H9 (cell line): ENCODE measurements around the gene INTS15. TPM values are rescaled to one million over a fixed set of nuclear protein-coding genes. Genes with fewer than 3 reads are reported as not detected.

Source experiments
- DNase-seq: peaks from one replicate; pipeline ENCODE4 v3.0.0-alpha.2; 2017
- H2AFZ ChIP-seq: one replicate; pipeline ENCODE4 v1.6.1; 2013; ENCODE audit warnings: mild to moderate bottlenecking, low read length, control low read depth, moderate library complexity
- H2AK5ac ChIP-seq: 2 replicates; pipeline ENCODE4 v1.6.1; 2013; ENCODE audit warnings: low read length, control low read depth, mixed read lengths; ENCODE audit not compliant: insufficient read length
- H2BK120ac ChIP-seq: one replicate; pipeline ENCODE4 v1.6.1; 2013; ENCODE audit warnings: low read depth, mild to moderate bottlenecking, low read length, control low read depth, inconsistent platforms; ENCODE audit not compliant: poor library complexity, severe bottlenecking
- H2BK12ac ChIP-seq: 2 replicates; pipeline ENCODE4 v1.6.1; 2013; ENCODE audit warnings: low read length, control low read depth, mixed read lengths, low read depth; ENCODE audit not compliant: insufficient read length
- H2BK15ac ChIP-seq: 2 replicates; pipeline ENCODE4 v1.6.1; 2013; ENCODE audit warnings: low read depth, low read length, control low read depth
- H2BK20ac ChIP-seq: one replicate; pipeline ENCODE4 v1.6.1; 2013; ENCODE audit warnings: low read depth, mild to moderate bottlenecking, low read length, control low read depth, inconsistent platforms; ENCODE audit not compliant: poor library complexity, severe bottlenecking
- H2BK5ac ChIP-seq: 2 replicates; pipeline ENCODE4 v1.6.1; 2013; ENCODE audit warnings: low read length, control low read depth, mixed read lengths; ENCODE audit not compliant: insufficient read length
- H3K14ac ChIP-seq: 2 replicates; pipeline ENCODE4 v1.6.1; 2013; ENCODE audit warnings: low read length, control low read depth; ENCODE audit not compliant: insufficient read depth
- H3K18ac ChIP-seq: 2 replicates; pipeline ENCODE4 v1.6.1; 2013; ENCODE audit warnings: low read depth, mild to moderate bottlenecking, mixed read lengths, low read length, control low read depth; ENCODE audit not compliant: insufficient read length
- H3K23ac ChIP-seq: 2 replicates; pipeline ENCODE4 v1.6.1; 2013; ENCODE audit warnings: low read length, control low read depth, mixed read lengths, low read depth; ENCODE audit not compliant: insufficient read length
- H3K23me2 ChIP-seq: 2 replicates; pipeline ENCODE4 v1.6.1; 2013; ENCODE audit warnings: low read depth, mild to moderate bottlenecking, mixed read lengths, low read length, control low read depth; ENCODE audit not compliant: insufficient read length, poor library complexity, severe bottlenecking
- H3K27ac ChIP-seq: 2 replicates; pipeline ENCODE4 v1.5.1; 2013; ENCODE audit warnings: low read length, control low read depth, mixed read lengths, low read depth; ENCODE audit not compliant: insufficient read length
- H3K27me3 ChIP-seq: 2 replicates; pipeline ENCODE4 v1.6.1; 2013; ENCODE audit warnings: low read length, control low read depth, inconsistent platforms; ENCODE audit not compliant: insufficient read depth
- H3K4ac ChIP-seq: 2 replicates; pipeline ENCODE4 v1.6.1; 2013; ENCODE audit warnings: low read depth, mild to moderate bottlenecking, control low read depth, inconsistent platforms, low read length, moderate library complexity
- H3K4me1 ChIP-seq: 2 replicates; pipeline ENCODE4 v1.6.1; 2013; ENCODE audit warnings: low read length, control low read depth, inconsistent platforms; ENCODE audit not compliant: insufficient read depth
- H3K4me2 ChIP-seq: 2 replicates; pipeline ENCODE4 v1.6.1; 2013; ENCODE audit warnings: low read length, control low read depth, mixed read lengths; ENCODE audit not compliant: insufficient read length, insufficient read depth
- H3K56ac ChIP-seq: 2 replicates; pipeline ENCODE4 v1.6.1; 2013; ENCODE audit warnings: low read depth, mild to moderate bottlenecking, mixed read lengths, low read length, control low read depth; ENCODE audit not compliant: insufficient read length
- H3K79me1 ChIP-seq: 2 replicates; pipeline ENCODE4 v1.6.1; 2013; ENCODE audit warnings: low read depth, mild to moderate bottlenecking, moderate library complexity, low read length, control low read depth, inconsistent platforms; ENCODE audit not compliant: insufficient read depth, poor library complexity, severe bottlenecking
- H3K79me2 ChIP-seq: 2 replicates; pipeline ENCODE4 v1.6.1; 2013; ENCODE audit warnings: low read length, control low read depth, inconsistent platforms; ENCODE audit not compliant: insufficient read depth
- H3K9ac ChIP-seq: 2 replicates; pipeline ENCODE4 v1.6.1; 2013; ENCODE audit warnings: low read length, control low read depth, mixed read lengths; ENCODE audit not compliant: insufficient read length; ENCODE audit errors: extremely low read depth
- H3K9me3 ChIP-seq: one replicate; pipeline ENCODE4 v1.6.1; 2013; ENCODE audit warnings: low read depth, low read length, inconsistent platforms; ENCODE audit not compliant: control insufficient read depth
- H3T11ph ChIP-seq: one replicate; pipeline ENCODE4 v1.6.1; 2013; ENCODE audit warnings: mild to moderate bottlenecking, low read length, control low read depth, inconsistent platforms
- H4K20me1 ChIP-seq: one replicate; pipeline ENCODE4 v1.6.1; 2013; ENCODE audit not compliant: control insufficient read depth, insufficient read length, insufficient read depth
- H4K5ac ChIP-seq: 2 replicates; pipeline ENCODE4 v1.6.1; 2013; ENCODE audit warnings: low read depth, mild to moderate bottlenecking, mixed read lengths, low read length, control low read depth; ENCODE audit not compliant: insufficient read length
- H4K8ac ChIP-seq: replicated peaks from 2 replicates; pipeline ENCODE4 v1.6.1; 2013; ENCODE audit warnings: low read length, control low read depth, mixed read lengths, low read depth; ENCODE audit not compliant: insufficient read length
- H4K91ac ChIP-seq: 2 replicates; pipeline ENCODE4 v1.6.1; 2013; ENCODE audit warnings: low read depth, mild to moderate bottlenecking, moderate library complexity, mixed read lengths, low read length, control low read depth; ENCODE audit not compliant: insufficient read length
- H3K27ac Mint-ChIP-seq, 3 experiments: 2 replicates in 2 of 3; 3 replicates in 1 of 3; pipeline ENCODE4 v1.8.0; 2020 to 2021; ENCODE audit warnings: mixed read lengths in 3 of 3, mild to moderate bottlenecking in 1 of 3, moderate library complexity in 1 of 3
- H3K27me3 Mint-ChIP-seq: 2 replicates; pipeline ENCODE4 v1.8.0; 2021; ENCODE audit warnings: low read depth, mild to moderate bottlenecking, moderate library complexity, mixed read lengths
- H3K36me3 Mint-ChIP-seq, 3 experiments: 2 replicates in 2 of 3; 3 replicates in 1 of 3; pipeline ENCODE4 v1.8.0; 2020 to 2021; ENCODE audit warnings: low read depth in 3 of 3, mixed read lengths in 3 of 3; ENCODE audit not compliant: insufficient read depth in 1 of 3
- H3K4me1 Mint-ChIP-seq, 2 experiments: 2 replicates each; pipeline ENCODE4 v1.8.0; 2020; ENCODE audit warnings: mixed read lengths in 2 of 2
- H3K4me3 Mint-ChIP-seq, 2 experiments: 2 replicates in 1 of 2; 3 replicates in 1 of 2; pipeline ENCODE4 v1.8.0; 2020 to 2021; ENCODE audit warnings: mild to moderate bottlenecking in 2 of 2, mixed read lengths in 2 of 2, moderate library complexity in 1 of 2
- H3K9me3 Mint-ChIP-seq, 2 experiments: 2 replicates in 1 of 2; 3 replicates in 1 of 2; pipeline ENCODE4 v1.8.0; 2020; ENCODE audit warnings: mild to moderate bottlenecking in 2 of 2, mixed read lengths in 2 of 2, moderate library complexity in 1 of 2
- CTCF ChIP-seq: fragments of 200-600 bp; sonication (generic); conservative IDR thresholded peaks from 3 replicates; pipeline ENCODE4 v1.8.0; 2021; ENCODE audit warnings: antibody characterized with exemption, mild to moderate bottlenecking
- WGBS: extraction: QIAGEN DNeasy Blood & Tissue Kit; methylation state at CpG from one replicate; pipeline ENCODE4 v1.1.7; 2013; ENCODE audit warnings: missing lambda C conversion rate, low lambda C conversion rate, mixed read lengths; ENCODE audit not compliant: insufficient read length; ENCODE audit errors: extremely low coverage; 5-methylcytosine and 5-hydroxymethylcytosine counted together
- total RNA-seq: library from RNA; stranded (reverse); gene quantifications from 2 replicates; pipeline ENCODE4 v1.2.1, GENCODE V29; 2021

The INTS15 gene
- total RNA-seq, 1 experiment from 2014 or later, result 42.9 TPM

GRCh38 chr7:6647080-6647479 is 57.3 kb downstream of the INTS15 start:
- H4K8ac ChIP-seq, result no peak overlapping the region
- no peaks in the 10 kb centered on the region for H3K79me1 ChIP-seq
- Mint-ChIP-seq H3K27me3 (no peaks in the 10 kb centered on the region), H3K9me3 (peaks cover 0 to 4% of the 10 kb centered on the region in 2 experiments; a peak in 1 of 5 replicates), H3K4me3 (no peak overlapping the region), H3K27ac (peak overlapping the region in 2 of 3 experiments; percentile 34 to 80; a peak in 2 of 7 replicates), H3K36me3 (peaks cover 8 to 37% (median 23%) of the 10 kb centered on the region in 3 experiments), H3K4me1 (no peaks in the 10 kb centered on the region)
- H3K23me2 ChIP-seq, result no peaks in the 10 kb centered on the region
- no peak overlapping the region for H2AFZ ChIP-seq
- H3K14ac ChIP-seq, result no peak overlapping the region
- no peak for TF ChIP-seq CTCF
- H2BK5ac ChIP-seq, result no peak overlapping the region
- no peak overlapping the region for H3K4me2 ChIP-seq
- no peak overlapping the region for H3K18ac ChIP-seq
- no peak overlapping the region for H3K4ac ChIP-seq
- no peak overlapping the region for H3K27ac ChIP-seq
- no peaks in the 10 kb centered on the region for H4K20me1 ChIP-seq
- H2BK20ac ChIP-seq, result no peak overlapping the region
- no peak overlapping the region for H2AK5ac ChIP-seq
- no peak overlapping the region for H2BK120ac ChIP-seq
- H4K5ac ChIP-seq, result no peak overlapping the region
- no peaks in the 10 kb centered on the region for H3K9me3 ChIP-seq
- no peaks in the 10 kb centered on the region for H3K79me2 ChIP-seq
- H3K27me3 ChIP-seq, result no peaks in the 10 kb centered on the region
- H2BK12ac ChIP-seq, result no peak overlapping the region
- no peak overlapping the region for H4K91ac ChIP-seq
- H3K23ac ChIP-seq, result no peak overlapping the region
- H3K9ac ChIP-seq, result no peak overlapping the region
- no peak overlapping the region for H3K56ac ChIP-seq
- WGBS, result no CpG with 5 or more reads among the region's 8 CpGs
- no peak for DNase-seq
- H3K4me1 ChIP-seq, result no peaks in the 10 kb centered on the region
- H2BK15ac ChIP-seq, result no peak overlapping the region
- no peak overlapping the region for H3T11ph ChIP-seq
